Transverse colon (tissue), 4 donors: ENCODE measurements around the gene CDA. TPM values are rescaled to one million over a fixed set of nuclear protein-coding genes. Genes with fewer than 3 reads are reported as not detected.

ENCODE experiments used
- DNase-seq: peaks from one replicate; pipeline ENCODE4 v3.0.0-alpha.2; 2019
- H3K27ac ChIP-seq, 4 donors: fragments of 200-600 bp; sonication (generic); 2 replicates each; pipeline ENCODE4 v1.5.1; 2016 to 2018; ENCODE audit warnings: inconsistent platforms in 4 of 4
- H3K27me3 ChIP-seq: fragments of 200-600 bp; sonication (generic); 2 replicates; pipeline ENCODE4 v1.5.1; 2017; ENCODE audit warnings: inconsistent platforms
- H3K36me3 ChIP-seq, 4 donors: fragments of 200-600 bp; sonication (generic); 2 replicates each; pipeline ENCODE4 v1.5.1; 2017 to 2019; ENCODE audit warnings: inconsistent platforms in 4 of 4
- H3K4me1 ChIP-seq, 4 donors: fragments of 200-600 bp; sonication (generic); 2 replicates each; pipeline ENCODE4 v1.5.1; 2017 to 2020; ENCODE audit warnings: inconsistent platforms in 4 of 4
- H3K4me3 ChIP-seq, 4 donors: fragments of 200-600 bp; sonication (generic); 1 replicate in 1 of 4; 2 replicates in 3 of 4; pipeline versions ENCODE4 v1.5.1 to v1.6.1; 2017 to 2019; ENCODE audit warnings: inconsistent platforms in 4 of 4
- H3K9me3 ChIP-seq, 2 donors: fragments of 200-600 bp; sonication (generic); 2 replicates each; pipeline ENCODE4 v1.5.1; 2017 to 2019; ENCODE audit warnings: inconsistent platforms in 2 of 2
- CTCF ChIP-seq, 5 experiments: fragments of 200-600 bp in 3 of 5; fragments of 450-650 bp in 2 of 5; sonication (generic) in 3 of 5; IDR thresholded peaks; 1 replicate in 2 of 5; 2 replicates in 3 of 5; pipeline ENCODE4 v1.5.1; 2016 to 2017; ENCODE audit warnings: antibody characterized with exemption in 5 of 5, inconsistent platforms in 3 of 5, mild to moderate bottlenecking in 2 of 5, moderate library complexity in 1 of 5
- EP300 ChIP-seq: sonication (generic); formaldehyde crosslinking; IDR thresholded peaks from one replicate; pipeline ENCODE4 v1.6.1; 2017; ENCODE audit warnings: antibody characterized with exemption, low read depth
- POLR2A ChIP-seq: fragments of 450-650 bp; IDR thresholded peaks from one replicate; pipeline ENCODE4 v1.6.1; 2016; ENCODE audit warnings: antibody characterized with exemption, mild to moderate bottlenecking, moderate library complexity
- POLR2AphosphoS5 ChIP-seq, 3 donors: sonication (generic); formaldehyde crosslinking; IDR thresholded peaks; one replicate each; pipeline ENCODE4 v1.6.1; 2016; ENCODE audit warnings: antibody characterized with exemption in 3 of 3
- WGBS, 2 donors: methylation state at CpG; one replicate each; pipeline ENCODE4 v1.1.5; 2018; ENCODE audit warnings: low coverage in 1 of 2; 5-methylcytosine and 5-hydroxymethylcytosine counted together
- in situ Hi-C, 4 donors: fragments of 200-750 bp; cut with MboI; loops; one replicate each; pipeline versions ENCODE4 v1.15.0 to v1.15.1; 2017; ENCODE audit warnings: low sequenced_read_pairs in 3 of 4, low pct_ligation_motif_present in 1 of 4, low pct_unique_long_range_greater_than_20kb in 1 of 4
- intact Hi-C: fragments of 100-400 bp; cut with DNase I; formaldehyde crosslinking; loops from one replicate; pipeline ENCODE4 v1.15.1; 2023; ENCODE audit warnings: low total_unique reads
- total RNA-seq, 4 donors: library from RNA; depleted of rRNA; stranded (reverse); fragments of >200 nt; gene quantifications; one replicate each; pipeline ENCODE4 v1.1.0, GENCODE V29; 2016

The CDA gene
- total RNA-seq, 4 donors from 2014 or later = 39.7 to 50.5 (median 43.1) TPM; not detected in 1

- Histone ChIP-seq H3K9me3 (no peaks in the 10 kb centered on the region), H3K27ac (peak overlapping the region; percentile 31 to 66 (median 58))
These were observed 708 bp downstream of the CDA start for GRCh38 chr1:20589331-20590278.

GRCh38 chr1:20590306-20590777 lies 1.4 kb downstream of the CDA start:
- peaks cover 38% of the 10 kb centered on the region for H3K27me3 ChIP-seq
- peak overlapping the region in 3 of 4 donors; percentile 31 to 66 (median 52) for H3K27ac ChIP-seq
- H3K9me3 ChIP-seq = no peaks in the 10 kb centered on the region
- H3K36me3 ChIP-seq = no peaks in the 10 kb centered on the region
- peak; percentile 44 for DNase-seq
- in situ Hi-C loops (no loop called here), intact Hi-C loops (no loop called here)
- peaks cover 0 to 16% (median 10%) of the 10 kb centered on the region in 4 donors for H3K4me1 ChIP-seq
- peak overlapping the region in 1 of 4 donors; percentile 34 for H3K4me3 ChIP-seq
- 37 to 83% methylated on average over 1 to 7 of the region's 7 CpGs for WGBS, 2 donors
- TF ChIP-seq POLR2A (peak; percentile 30), CTCF (IDR thresholded peaks at IDR 0.05) (no peak), POLR2AphosphoS5 (IDR thresholded peaks at IDR 0.05) (peak in 1 of 3 donors; percentile 51)

More at GRCh38 chr1:20589331-20590278, 708 bp downstream of the CDA start:
- Histone ChIP-seq H3K27me3 (peaks cover 38% of the 10 kb centered on the region), H3K36me3 (no peaks in the 10 kb centered on the region), H3K4me3 (peak overlapping the region in 3 of 4 donors; percentile 2 to 34 (median 11)), H3K4me1 (peaks cover 0 to 16% (median 10%) of the 10 kb centered on the region in 4 donors)
- in situ Hi-C loops = no loop called here
- WGBS, 2 donors = 0 to 24% methylated on average over 2 to 24 of the region's 24 CpGs
- no peak for DNase-seq
- TF ChIP-seq EP300 = no peak
- TF ChIP-seq POLR2AphosphoS5 (IDR thresholded peaks at IDR 0.05) = peak in 1 of 3 donors; percentile 15
- TF ChIP-seq POLR2A = no peak
- intact Hi-C loops = no loop called here

- in situ Hi-C loops (no loop called here), intact Hi-C loops (no loop called here)
- no peak for DNase-seq
- Histone ChIP-seq H3K27ac (no peak overlapping the region), H3K4me1 (peaks cover 0 to 14% (median 9%) of the 10 kb centered on the region in 4 donors), H3K9me3 (no peaks in the 10 kb centered on the region), H3K36me3 (no peaks in the 10 kb centered on the region), H3K27me3 (peaks cover 32% of the 10 kb centered on the region), H3K4me3 (no peak overlapping the region)
- TF ChIP-seq EP300 (no peak), CTCF (IDR thresholded peaks at IDR 0.05) (no peak), POLR2AphosphoS5 (IDR thresholded peaks at IDR 0.05) (no peak), POLR2A (no peak)
- 74 to 100% methylated on average over 3 to 5 of the region's 5 CpGs for WGBS, 2 donors
These were observed 4.9 kb downstream of the CDA start for GRCh38 chr1:20593756-20594155.

GRCh38 chr1:20594746-20595145 lies 5.8 kb downstream of the CDA start:
- 92% methylated on average over 14 of the region's 14 CpGs; no CpG with 5 or more reads in 1 of the 2 donors for WGBS, 2 donors
- in situ Hi-C loops = no loop called here
- Histone ChIP-seq H3K9me3 (no peaks in the 10 kb centered on the region), H3K4me1 (peaks cover 0 to 4% (median 3%) of the 10 kb centered on the region in 4 donors), H3K27ac (no peak overlapping the region), H3K36me3 (no peaks in the 10 kb centered on the region), H3K27me3 (peaks cover 22% of the 10 kb centered on the region), H3K4me3 (no peak overlapping the region)
- intact Hi-C loops = no loop called here
- DNase-seq = no peak
- TF ChIP-seq EP300 (no peak), POLR2A (no peak), POLR2AphosphoS5 (IDR thresholded peaks at IDR 0.05) (no peak), CTCF (IDR thresholded peaks at IDR 0.05) (no peak)
